Measurements from ENCODE around the gene TRPM6. TPM values are rescaled to one million over a fixed set of nuclear protein-coding genes. Genes with fewer than 3 reads are reported as not detected.

Gene TRPM6
- total and polyA plus RNA-seq, 2 experiments from 2014 or later = 0.23 to 0.87 TPM

- no peak overlapping the region for H3K27ac Mint-ChIP-seq
- Histone ChIP-seq H3K4me1 (ENCODE audit: insufficient read depth) (no peaks in the 10 kb centered on the region), H3K36me3 (ENCODE audit: insufficient read depth) (no peaks in the 10 kb centered on the region), H3K27ac (ENCODE audit: low read depth) (no peak overlapping the region), H2AFZ (no peak overlapping the region), H3K4me3 (no peak overlapping the region), H3F3A (replicated peaks; ENCODE audit: low read depth) (no peaks in the 10 kb centered on the region), H4K20me1 (replicated peaks; ENCODE audit: insufficient read depth) (no peaks in the 10 kb centered on the region; the same call in 1 of the 2 replicates), H3K27me3 (ENCODE audit: insufficient read depth) (no peaks in the 10 kb centered on the region), H3K79me2 (replicated peaks; ENCODE audit: insufficient read depth) (no peaks in the 10 kb centered on the region), H3K9me2 (ENCODE audit: insufficient read depth) (no peaks in the 10 kb centered on the region), H3K4me2 (no peak overlapping the region)
- H3K4me1 Mint-ChIP-seq = no peaks in the 10 kb centered on the region
- H3K36me3 Mint-ChIP-seq (ENCODE audit: low read depth) = no peaks in the 10 kb centered on the region
- no peak for TF ChIP-seq REST (IDR thresholded peaks at IDR 0.05; ENCODE audit: unreplicated experiment)
- no peak for TF ChIP-seq ZNF462 (CRISPR knock-in tag; IDR thresholded peaks at IDR 0.05)
- no peak for TF ChIP-seq CREB1 (CRISPR knock-in tag; IDR thresholded peaks at IDR 0.05; ENCODE audit: low read depth)
- TF ChIP-seq ETS1 (IDR thresholded peaks at IDR 0.05) = no peak
- no peak for TF ChIP-seq EZH2 (IDR thresholded peaks at IDR 0.05; ENCODE audit: low read depth, unreplicated experiment)
- no peak for TF ChIP-seq JUNB (IDR thresholded peaks at IDR 0.05; ENCODE audit: unreplicated experiment)
- no peak for TF ChIP-seq STAT1 (IDR thresholded peaks at IDR 0.05; ENCODE audit: unreplicated experiment)
- TF ChIP-seq ZNF114 (CRISPR knock-in tag; IDR thresholded peaks at IDR 0.05) = no peak
- no peak for TF ChIP-seq POLR2AphosphoS5 (IDR thresholded peaks at IDR 0.05; ENCODE audit: low read depth)
- TF ChIP-seq NANOG (IDR thresholded peaks at IDR 0.05; ENCODE audit: borderline replicate concordance) = no peak
- H3K4me3 Mint-ChIP-seq = no peak overlapping the region
- H3K27me3 Mint-ChIP-seq (ENCODE audit: insufficient read depth, low read depth, poor library complexity) = no peaks in the 10 kb centered on the region
- no peak for DNase-seq (ENCODE audit: low spot score)
- ATAC-seq = no peak
- H3K9me3 Mint-ChIP-seq = no peaks in the 10 kb centered on the region
Measured at GRCh38 chr9:74795081-74795480, 92.6 kb downstream of the TRPM6 start.
